AG10803 (cell line): ENCODE measurements around the gene RBM38.

ENCODE experiments used
- DNase-seq: peaks from one replicate; pipeline ENCODE4 v3.0.0; 2010; ENCODE audit warnings: low read depth
- H3K4me3 ChIP-seq: 2 replicates; pipeline ENCODE4 v1.5.1; 2011; ENCODE audit warnings: mild to moderate bottlenecking, low read length, control low read depth
- TF ChIP-seq, protein P1 (sequence below): conservative IDR thresholded peaks from 2 replicates; pipeline ENCODE4 v1.5.1; 2011; ENCODE audit warnings: mild to moderate bottlenecking, low read length, control low read depth, inconsistent platforms

Gene RBM38

GRCh38 chr20:57443349-57444265, 52.4 kb downstream of the RBM38 start:
- DNase-seq = no peak
- TF ChIP-seq, protein P1, sequence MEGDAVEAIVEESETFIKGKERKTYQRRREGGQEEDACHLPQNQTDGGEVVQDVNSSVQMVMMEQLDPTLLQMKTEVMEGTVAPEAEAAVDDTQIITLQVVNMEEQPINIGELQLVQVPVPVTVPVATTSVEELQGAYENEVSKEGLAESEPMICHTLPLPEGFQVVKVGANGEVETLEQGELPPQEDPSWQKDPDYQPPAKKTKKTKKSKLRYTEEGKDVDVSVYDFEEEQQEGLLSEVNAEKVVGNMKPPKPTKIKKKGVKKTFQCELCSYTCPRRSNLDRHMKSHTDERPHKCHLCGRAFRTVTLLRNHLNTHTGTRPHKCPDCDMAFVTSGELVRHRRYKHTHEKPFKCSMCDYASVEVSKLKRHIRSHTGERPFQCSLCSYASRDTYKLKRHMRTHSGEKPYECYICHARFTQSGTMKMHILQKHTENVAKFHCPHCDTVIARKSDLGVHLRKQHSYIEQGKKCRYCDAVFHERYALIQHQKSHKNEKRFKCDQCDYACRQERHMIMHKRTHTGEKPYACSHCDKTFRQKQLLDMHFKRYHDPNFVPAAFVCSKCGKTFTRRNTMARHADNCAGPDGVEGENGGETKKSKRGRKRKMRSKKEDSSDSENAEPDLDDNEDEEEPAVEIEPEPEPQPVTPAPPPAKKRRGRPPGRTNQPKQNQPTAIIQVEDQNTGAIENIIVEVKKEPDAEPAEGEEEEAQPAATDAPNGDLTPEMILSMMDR = no peak

GRCh38 chr20:57444394-57445048, 53.3 kb downstream of the RBM38 start:
- TF ChIP-seq, protein P1 = no peak
- DNase-seq = no peak
- no peak overlapping the region for H3K4me3 ChIP-seq

More at GRCh38 chr20:57443349-57444265, 52.4 kb downstream of the RBM38 start:
- H3K4me3 ChIP-seq = no peak overlapping the region

DNA sequence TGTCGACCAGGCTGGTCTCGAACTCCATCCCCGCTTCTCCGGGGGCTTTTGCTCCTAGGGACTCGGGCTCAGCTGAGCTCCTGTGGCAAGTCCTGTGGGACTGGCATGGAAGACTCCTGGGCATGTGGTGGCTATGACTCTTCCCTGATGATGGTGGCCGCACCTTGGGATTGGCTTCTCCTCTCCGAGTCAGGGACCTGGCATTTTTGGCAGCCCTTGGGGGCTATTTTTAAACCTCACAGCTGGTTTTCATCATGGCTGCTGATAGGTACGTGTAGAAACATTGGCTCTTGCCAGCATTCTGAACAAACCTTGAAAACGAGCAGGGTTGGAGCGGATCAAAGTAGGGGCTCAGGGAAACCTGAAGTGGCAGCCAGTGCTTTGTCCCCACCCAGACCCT, 54.1 kb downstream of the RBM38 start:
- DNase-seq = peak; percentile 91
- TF ChIP-seq, protein P1 = no peak
- no peak overlapping the region for H3K4me3 ChIP-seq

DNA sequence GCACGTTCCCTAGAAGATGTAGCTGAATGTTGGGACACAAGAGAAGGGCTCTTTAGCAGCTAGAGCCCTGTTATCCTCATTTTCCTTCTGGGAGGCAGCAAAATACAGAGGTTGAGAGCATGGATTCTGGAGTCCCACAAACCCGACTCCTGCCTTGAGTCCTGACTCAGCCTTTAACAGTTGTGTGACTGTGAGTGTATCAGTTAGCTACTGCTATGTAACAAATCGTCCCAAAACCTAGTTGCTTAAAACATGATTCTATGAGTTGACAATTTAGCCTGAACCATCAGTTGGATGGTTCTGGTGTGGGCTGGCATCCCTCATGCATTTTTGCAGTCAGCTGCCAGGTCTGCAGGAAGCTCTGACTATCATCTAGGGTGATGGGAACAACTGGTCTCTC, 54.6 kb downstream of the RBM38 start:
- H3K4me3 ChIP-seq = no peak overlapping the region

DNA sequence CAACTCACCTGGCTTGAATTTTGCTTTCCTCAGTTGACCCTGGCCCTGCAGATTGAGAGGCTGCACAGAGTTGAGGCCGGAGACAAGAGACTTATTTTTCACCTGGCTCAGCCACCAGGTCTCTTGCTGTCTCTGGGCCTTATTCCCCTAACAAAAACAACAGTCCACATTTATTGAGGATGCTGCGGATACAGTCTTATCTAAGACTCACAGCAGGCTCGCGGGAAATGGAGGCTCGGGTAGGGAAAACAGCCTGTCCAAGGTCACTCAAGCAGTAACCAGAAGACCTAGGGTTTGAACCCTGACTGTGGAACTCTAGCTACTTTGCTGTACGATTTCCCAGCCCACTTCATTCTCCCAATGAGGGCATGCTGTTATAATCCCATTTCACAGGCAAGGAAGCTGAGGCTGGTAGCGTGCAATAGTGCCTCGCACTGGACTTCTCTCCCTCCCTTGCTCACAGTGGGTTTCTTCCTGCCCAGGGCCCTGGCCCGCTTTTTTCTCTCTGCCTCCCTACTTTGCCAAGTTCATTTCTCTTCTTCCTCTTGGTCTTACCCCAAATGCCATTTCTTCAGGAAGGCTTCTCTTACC, 57.7 kb downstream of the RBM38 start:
- H3K4me3 ChIP-seq = no peak overlapping the region
- DNase-seq = no peak
- TF ChIP-seq, protein P1 = no peak

More for the DNA sequence above, 54.6 kb downstream of the RBM38 start:
- DNase-seq = no peak
- TF ChIP-seq, protein P1 = no peak

GRCh38 chr20:57449398-57450354, 58.5 kb downstream of the RBM38 start:
- DNase-seq = no peak
- TF ChIP-seq, protein P1 = no peak
- no peak overlapping the region for H3K4me3 ChIP-seq
